LNCAP (cell line): ENCODE results near the gene NCMAP.

Source experiments
- CTCF ChIP-seq: fragments of 450-650 bp; IDR thresholded peaks from 2 replicates; pipeline ENCODE4 v1.5.1; 2017; ENCODE audit warnings: mild to moderate bottlenecking

Gene NCMAP

GRCh38 chr1:24540051-24540905 is 15.6 kb upstream of the NCMAP start:
- TF ChIP-seq CTCF: no peak

- no peak for TF ChIP-seq CTCF
Observed at GRCh38 chr1:24540906-24541710, 14.8 kb upstream of the NCMAP start.

GRCh38 chr1:24541711-24542346 is 14.1 kb upstream of the NCMAP start:
- peak; percentile 65 for TF ChIP-seq CTCF

- no peak for TF ChIP-seq CTCF
Observed at GRCh38 chr1:24544239-24544638, 11.6 kb upstream of the NCMAP start.

GRCh38 chr1:24545662-24546061 is 10.2 kb upstream of the NCMAP start:
- no peak for TF ChIP-seq CTCF

GRCh38 chr1:24547195-24547594 is 8.7 kb upstream of the NCMAP start:
- no peak for TF ChIP-seq CTCF

- TF ChIP-seq CTCF: no peak
Observed at GRCh38 chr1:24548070-24548469, 7.8 kb upstream of the NCMAP start.
